ENCODE results near the gene LATS2.

LATS2 gene

DNA sequence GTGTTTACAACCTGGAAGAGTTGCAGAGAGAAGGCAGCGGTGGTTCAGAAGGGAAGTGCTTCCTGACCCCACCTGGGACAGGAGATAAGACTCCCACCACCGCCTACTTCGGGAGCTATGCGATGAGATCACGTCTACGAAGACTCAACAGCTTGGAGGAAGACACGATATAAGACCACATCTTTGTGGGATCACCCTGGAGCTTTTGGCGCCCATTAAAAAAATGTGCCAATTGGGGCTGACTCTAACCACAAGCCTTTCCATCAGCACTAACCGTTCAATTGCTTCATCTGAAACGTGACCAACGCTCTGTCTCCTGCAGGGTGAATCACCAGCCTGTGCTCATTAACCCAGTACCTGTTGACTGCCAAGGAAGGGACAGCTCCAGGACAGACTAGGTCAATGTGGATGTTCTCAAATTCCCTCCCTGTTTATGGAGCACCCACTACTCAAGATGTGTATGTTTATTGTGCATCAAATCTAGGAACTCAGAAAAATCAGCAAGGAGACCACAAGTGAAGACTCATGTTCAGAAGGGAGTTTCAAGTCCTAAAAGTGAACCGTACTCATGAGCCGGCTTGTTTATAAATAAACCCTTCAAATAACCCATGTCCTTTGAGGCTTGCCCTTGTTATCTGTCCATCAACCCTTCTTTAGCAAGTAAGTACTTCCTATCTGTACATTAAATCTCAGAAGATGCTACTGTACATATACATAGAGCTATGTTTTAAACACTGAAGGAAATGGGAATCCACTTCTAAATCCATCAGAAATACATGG is 67.5 kb downstream of the LATS2 start:
- H3K36me3 ChIP-seq (ENCODE audit: insufficient read depth): no peaks in the 10 kb centered on the region
- H3K27ac ChIP-seq: no peak overlapping the region
- no peak overlapping the region for H3K9ac ChIP-seq
- no peaks in the 10 kb centered on the region for H3K4me1 ChIP-seq (ENCODE audit: low read depth, poor library complexity, severe bottlenecking)
- no peak overlapping the region for H3K4me2 ChIP-seq
- no peak overlapping the region for H3K4me3 ChIP-seq (IDR thresholded peaks at IDR 0.05; ENCODE audit: insufficient read depth, low read depth, low read length)
- H3K27me3 ChIP-seq (ENCODE audit: insufficient read depth, low read depth): no peaks in the 10 kb centered on the region
- H4K20me1 ChIP-seq (ENCODE audit: insufficient read depth): no peaks in the 10 kb centered on the region
- TF ChIP-seq, protein P1, sequence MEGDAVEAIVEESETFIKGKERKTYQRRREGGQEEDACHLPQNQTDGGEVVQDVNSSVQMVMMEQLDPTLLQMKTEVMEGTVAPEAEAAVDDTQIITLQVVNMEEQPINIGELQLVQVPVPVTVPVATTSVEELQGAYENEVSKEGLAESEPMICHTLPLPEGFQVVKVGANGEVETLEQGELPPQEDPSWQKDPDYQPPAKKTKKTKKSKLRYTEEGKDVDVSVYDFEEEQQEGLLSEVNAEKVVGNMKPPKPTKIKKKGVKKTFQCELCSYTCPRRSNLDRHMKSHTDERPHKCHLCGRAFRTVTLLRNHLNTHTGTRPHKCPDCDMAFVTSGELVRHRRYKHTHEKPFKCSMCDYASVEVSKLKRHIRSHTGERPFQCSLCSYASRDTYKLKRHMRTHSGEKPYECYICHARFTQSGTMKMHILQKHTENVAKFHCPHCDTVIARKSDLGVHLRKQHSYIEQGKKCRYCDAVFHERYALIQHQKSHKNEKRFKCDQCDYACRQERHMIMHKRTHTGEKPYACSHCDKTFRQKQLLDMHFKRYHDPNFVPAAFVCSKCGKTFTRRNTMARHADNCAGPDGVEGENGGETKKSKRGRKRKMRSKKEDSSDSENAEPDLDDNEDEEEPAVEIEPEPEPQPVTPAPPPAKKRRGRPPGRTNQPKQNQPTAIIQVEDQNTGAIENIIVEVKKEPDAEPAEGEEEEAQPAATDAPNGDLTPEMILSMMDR (conservative IDR thresholded peaks at IDR 0.05; ENCODE audit: low read depth, low read length): no peak
- no peaks in the 10 kb centered on the region for H3K79me2 ChIP-seq (ENCODE audit: insufficient read depth, low read depth)
- no peak overlapping the region for H2AFZ ChIP-seq (ENCODE audit: low read depth)

DNA sequence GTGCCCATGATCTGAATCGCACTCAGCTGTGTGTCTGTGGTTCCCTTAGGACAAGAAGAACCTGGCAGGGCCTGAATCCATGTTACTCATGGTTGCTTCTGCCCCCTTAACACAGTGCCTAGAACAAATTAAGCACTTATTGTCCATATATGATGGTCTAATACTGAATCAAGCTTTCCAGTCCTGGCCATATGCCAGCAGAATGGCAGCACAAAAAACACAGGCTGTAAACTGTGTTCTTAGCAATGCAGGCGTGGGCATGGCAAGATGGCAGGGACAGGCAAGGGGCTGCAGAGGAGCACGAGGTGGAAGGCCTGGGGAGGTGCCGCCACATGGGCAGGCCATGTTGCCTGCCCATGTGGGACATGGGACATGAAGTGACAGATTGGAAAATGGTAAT is 68.2 kb downstream of the LATS2 start:
- Histone ChIP-seq H3K9ac (no peak overlapping the region), H3K4me1 (ENCODE audit: low read depth, poor library complexity, severe bottlenecking) (no peaks in the 10 kb centered on the region), H3K4me2 (no peak overlapping the region), H4K20me1 (ENCODE audit: insufficient read depth) (no peaks in the 10 kb centered on the region), H3K4me3 (IDR thresholded peaks at IDR 0.05; ENCODE audit: insufficient read depth, low read depth, low read length) (no peak overlapping the region), H3K27me3 (ENCODE audit: insufficient read depth, low read depth) (no peaks in the 10 kb centered on the region), H3K79me2 (ENCODE audit: insufficient read depth, low read depth) (no peaks in the 10 kb centered on the region), H3K36me3 (ENCODE audit: insufficient read depth) (no peaks in the 10 kb centered on the region), H3K27ac (no peak overlapping the region), H2AFZ (ENCODE audit: low read depth) (no peak overlapping the region)
- TF ChIP-seq, protein P1 (conservative IDR thresholded peaks at IDR 0.05; ENCODE audit: low read depth, low read length): no peak

DNA sequence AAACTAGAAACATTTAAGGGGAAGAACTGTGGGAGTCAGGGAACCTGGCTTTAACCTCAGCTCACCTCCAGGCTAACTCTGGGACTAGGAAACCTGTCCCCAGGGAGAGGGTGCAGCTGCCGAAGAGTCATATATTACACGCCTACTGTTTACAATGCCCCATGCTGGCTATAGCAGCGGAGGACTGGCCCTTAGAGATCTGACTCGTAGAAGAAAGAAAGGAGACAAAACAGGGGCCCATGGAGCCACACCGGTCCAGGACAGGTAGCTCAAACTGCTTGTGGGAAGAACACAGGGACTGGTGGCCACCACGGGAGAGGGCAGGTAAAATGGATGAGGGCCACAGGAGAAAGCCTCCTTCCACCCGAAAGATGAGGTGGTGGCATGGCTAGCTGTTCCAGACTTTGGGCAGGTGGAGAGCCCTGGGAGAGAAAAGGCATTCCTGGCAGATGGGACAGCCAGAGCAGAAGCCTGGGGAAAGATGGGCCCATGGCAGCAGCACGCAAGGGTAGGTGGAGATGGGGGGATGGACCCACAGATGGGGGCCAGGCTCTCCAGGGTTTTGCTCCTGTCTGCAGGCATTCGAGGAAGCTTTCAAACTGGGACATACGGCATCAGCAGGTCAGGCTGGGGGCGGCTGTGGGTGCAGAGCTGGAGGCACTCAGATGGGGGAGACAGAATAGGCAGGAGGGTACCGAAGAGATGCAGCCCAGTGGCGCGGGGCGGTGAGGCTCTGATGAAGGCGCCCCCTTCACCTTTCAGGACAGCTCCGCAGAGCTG is 69.5 kb downstream of the LATS2 start:
- Histone ChIP-seq H3K9ac (no peak overlapping the region), H3K27me3 (ENCODE audit: insufficient read depth, low read depth) (no peaks in the 10 kb centered on the region), H3K27ac (no peak overlapping the region), H3K4me1 (ENCODE audit: low read depth, poor library complexity, severe bottlenecking) (no peaks in the 10 kb centered on the region), H3K4me3 (IDR thresholded peaks at IDR 0.05; ENCODE audit: insufficient read depth, low read depth, low read length) (no peak overlapping the region), H3K79me2 (ENCODE audit: insufficient read depth, low read depth) (no peaks in the 10 kb centered on the region), H3K36me3 (ENCODE audit: insufficient read depth) (no peaks in the 10 kb centered on the region), H3K4me2 (no peak overlapping the region), H2AFZ (ENCODE audit: low read depth) (no peak overlapping the region), H4K20me1 (ENCODE audit: insufficient read depth) (no peaks in the 10 kb centered on the region)
- TF ChIP-seq, protein P1 (conservative IDR thresholded peaks at IDR 0.05; ENCODE audit: low read depth, low read length): no peak

DNA sequence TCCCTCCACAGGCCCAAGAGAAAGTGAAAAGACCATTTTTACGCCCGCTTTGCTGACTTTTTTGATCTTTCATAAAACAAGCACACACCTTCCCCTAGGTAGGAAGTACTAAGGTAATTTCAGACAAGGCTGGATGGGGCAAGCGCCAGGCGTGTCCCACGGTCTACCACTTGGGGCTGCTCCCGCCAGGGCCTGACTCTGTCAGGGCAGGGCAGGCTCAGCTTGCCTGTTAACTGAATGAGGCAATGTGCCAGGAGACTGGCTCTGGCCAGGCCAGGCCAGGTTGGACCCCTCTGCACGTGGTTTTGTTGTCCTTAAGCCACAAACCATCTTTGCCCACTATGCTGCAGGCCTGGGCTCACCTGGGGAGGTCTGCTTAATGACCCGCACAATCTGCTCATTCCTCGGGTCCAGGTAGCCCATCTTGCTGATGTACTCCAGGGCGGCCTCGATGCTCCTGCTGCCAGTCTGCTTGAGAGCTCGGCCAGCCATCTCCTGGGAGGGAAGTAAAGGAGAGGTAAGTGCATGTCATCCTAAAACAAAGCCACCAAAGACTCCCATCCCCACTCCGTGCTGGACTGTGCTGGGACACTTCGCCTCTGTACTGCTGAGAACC is 70.4 kb downstream of the LATS2 start:
- Histone ChIP-seq H3K9ac (no peak overlapping the region), H3K36me3 (ENCODE audit: insufficient read depth) (no peaks in the 10 kb centered on the region), H2AFZ (ENCODE audit: low read depth) (no peak overlapping the region), H3K4me1 (ENCODE audit: low read depth, poor library complexity, severe bottlenecking) (no peaks in the 10 kb centered on the region), H3K27me3 (ENCODE audit: insufficient read depth, low read depth) (no peaks in the 10 kb centered on the region), H3K79me2 (ENCODE audit: insufficient read depth, low read depth) (no peaks in the 10 kb centered on the region), H3K27ac (no peak overlapping the region), H4K20me1 (ENCODE audit: insufficient read depth) (no peaks in the 10 kb centered on the region), H3K4me2 (no peak overlapping the region), H3K4me3 (IDR thresholded peaks at IDR 0.05; ENCODE audit: insufficient read depth, low read depth, low read length) (no peak overlapping the region)
- TF ChIP-seq, protein P1 (conservative IDR thresholded peaks at IDR 0.05; ENCODE audit: low read depth, low read length): no peak

Data from KMS-11 (cell line).